EH (cell line): ENCODE results near the gene KCND3.

Experiments used
- DNase-seq: peaks from one replicate; pipeline ENCODE4 v3.0.0-alpha.2; 2015; ENCODE audit warnings: low read depth

Gene KCND3

DNA sequence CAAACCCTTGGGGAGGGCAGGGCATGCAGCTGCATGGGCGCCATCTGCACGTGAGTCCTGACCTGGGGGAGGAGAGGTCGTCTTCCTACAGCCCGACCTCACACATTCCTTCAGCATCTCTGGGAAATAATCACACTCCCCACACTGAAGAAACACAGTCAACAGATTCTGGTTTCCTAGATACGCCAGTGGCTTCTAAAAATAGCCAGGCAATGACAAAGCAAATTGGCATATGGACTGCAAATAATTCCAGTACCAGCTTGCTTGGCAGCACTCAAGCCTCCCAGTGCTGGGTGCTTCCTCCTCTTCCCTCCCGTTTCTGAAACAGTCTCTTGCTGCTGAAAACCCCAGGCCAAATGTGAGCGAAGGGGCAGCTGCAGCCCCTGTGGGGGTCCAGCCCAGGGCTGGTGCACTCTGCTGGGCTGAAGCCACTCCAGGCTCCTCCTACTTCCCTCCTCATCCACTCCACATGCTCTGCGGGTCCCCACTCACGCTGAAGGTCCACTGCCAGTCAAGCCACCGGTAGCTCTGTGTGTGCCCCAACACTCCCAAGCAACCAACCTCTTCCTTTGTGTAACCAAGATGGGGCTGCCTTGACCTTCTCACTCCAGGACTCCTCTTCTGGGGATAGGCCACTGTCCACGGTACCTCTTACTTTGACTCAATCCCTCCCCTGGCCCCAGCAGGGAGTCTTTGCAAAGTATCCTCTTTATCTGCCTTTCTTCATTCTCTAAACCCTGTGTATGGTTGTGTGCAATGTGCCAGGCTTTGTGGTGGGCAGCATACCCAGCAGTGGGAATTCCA, 69.0 kb downstream of the KCND3 start:
- DNase-seq, result peak; percentile 73

- DNase-seq, result no peak
Measured at GRCh38 chr1:111911776-111912515, 77.5 kb downstream of the KCND3 start.

GRCh38 chr1:111911061-111911460, 78.4 kb downstream of the KCND3 start:
- no peak for DNase-seq

DNA sequence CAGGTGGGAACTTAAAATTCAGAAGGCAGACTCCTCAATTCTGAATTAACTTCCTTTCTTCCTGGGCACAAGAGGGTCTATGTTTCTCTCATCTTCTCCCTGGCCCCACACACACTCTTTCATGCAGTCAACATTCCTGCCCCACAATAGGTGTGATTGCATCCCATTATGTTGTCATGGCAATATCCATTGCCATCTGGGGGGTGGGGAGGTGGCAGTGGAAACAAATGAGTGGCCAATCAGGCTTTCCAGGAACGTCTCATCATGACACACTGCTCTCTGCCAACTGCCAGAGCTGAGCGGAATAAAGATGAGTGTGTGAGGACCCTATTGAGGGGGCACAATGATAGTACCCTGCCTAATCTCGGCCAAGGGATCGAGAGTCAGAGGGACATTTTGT, 80.4 kb downstream of the KCND3 start:
- no peak for DNase-seq

DNA sequence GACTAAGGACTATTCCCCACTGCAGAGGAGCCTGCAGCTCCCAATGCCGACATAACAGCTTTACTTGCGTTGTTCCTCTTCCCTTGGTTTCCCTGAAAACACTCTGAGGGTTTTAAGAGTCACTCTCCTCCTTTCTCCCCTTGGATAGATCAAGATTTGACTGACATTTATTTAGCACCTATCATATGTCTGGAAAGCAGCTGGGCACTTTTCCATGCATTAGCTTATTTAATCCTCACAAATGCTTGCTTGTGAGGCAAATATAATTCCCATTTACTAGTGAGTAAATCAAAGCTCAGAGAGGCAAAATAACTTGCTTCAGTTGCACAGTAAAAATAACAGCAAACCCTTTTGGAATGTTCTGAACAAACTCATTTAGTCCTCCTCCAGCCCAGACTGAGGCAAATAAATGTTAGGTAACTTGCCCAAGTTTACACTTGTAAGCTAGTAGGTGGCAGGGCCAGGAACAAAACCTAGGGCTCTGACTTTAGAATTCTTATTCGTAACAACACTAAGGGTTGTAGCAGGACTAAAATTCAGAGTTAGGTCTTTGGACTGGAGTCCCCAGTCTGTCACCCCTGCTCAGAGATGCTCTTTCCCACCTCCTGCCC, 81.4 kb downstream of the KCND3 start:
- DNase-seq, result no peak

DNA sequence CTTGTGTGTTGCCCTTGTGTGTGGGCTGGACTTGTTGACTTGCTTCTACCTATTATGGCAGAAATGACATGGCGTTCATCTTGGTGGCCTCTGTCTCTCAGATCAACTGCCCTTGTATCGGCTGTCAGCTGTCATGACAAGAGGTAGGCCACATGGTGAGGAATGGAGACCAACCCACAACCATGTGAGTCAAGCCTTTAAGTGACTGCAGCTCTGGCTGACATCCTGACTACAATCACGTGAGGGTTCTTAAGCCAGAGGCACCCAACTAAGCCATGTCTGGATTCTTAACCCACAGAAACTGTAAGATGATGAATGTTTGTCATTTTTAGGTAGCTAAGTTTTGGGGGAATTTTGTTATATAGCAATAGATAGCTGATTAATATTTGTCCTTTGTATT, 82.1 kb downstream of the KCND3 start:
- no peak for DNase-seq

DNA sequence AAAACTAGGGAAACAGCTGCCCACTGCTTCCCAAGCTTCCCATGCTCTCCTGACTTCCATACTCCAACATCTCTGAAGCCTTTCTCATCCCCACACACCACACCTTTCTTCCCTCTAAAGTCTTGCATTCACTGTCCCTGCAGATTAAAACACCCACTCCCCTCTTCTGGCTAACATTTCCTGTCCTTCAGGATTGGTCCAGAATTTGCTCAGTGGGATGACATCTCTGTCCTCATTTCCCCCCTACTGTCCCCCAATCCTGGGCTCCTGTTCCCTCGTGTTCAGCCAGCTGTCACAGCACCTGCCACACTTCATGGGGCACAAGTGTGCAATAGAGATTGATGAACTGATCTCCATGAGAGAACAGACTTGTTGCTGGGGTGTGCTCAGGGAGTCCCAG, 82.7 kb downstream of the KCND3 start:
- no peak for DNase-seq

DNA sequence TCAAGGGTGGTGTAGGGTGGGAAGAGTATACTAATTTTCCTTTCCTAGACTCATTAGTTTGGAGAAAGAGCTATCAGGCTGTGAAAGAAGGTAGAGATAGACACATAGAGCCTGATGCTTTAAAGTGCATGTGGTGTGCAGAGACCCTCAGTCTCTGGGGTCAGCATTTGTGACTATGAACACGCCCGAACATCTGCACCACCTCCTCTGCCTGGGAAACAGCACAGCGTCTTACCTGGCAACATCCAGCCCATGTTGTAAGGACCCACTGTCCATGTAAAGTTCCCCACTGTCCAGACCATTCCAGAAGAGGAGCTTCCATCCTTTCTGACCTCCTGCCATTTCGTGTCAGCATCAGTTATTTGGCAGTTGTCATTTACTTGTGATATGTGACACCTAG, 83.4 kb downstream of the KCND3 start:
- no peak for DNase-seq

DNA sequence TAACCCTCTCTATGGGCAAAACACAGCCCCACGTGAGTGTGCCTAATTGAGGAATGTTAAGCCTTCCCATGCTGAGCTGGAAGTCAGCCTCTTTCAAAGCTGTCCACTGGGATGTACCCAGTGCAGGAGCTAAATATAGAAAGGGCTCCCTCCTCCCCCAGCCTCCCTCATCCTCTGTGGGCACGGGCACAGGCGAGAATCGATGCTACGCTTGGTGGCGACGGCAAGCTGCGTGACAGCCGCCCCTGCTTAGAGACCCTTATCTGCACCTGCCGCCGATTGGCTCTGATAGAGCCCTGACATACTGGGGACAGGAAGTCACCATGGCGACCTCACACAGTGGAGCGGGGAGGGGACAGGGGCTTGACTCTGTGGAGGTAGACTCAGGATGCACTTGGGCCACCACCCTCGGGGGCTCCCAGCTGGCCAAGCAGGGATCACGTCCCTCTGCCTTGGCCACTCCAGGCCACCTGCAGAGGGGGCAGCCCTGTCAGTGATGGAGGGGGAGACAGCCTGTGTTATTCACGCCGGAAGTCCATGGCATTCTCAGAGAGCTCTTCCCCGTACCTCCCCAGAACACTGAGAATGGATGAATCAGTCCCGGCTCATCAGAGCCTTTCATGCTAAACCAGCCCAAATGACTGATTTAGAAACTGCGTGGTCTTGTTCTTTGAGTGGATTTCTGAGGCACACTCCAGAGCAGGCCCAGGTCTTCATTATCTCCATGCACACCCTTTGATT, 84.8 kb downstream of the KCND3 start:
- peak; percentile 51 for DNase-seq

- no peak for DNase-seq
Measured at GRCh38 chr1:111903871-111904449, 85.5 kb downstream of the KCND3 start.

GRCh38 chr1:111903148-111903870, 86.2 kb downstream of the KCND3 start:
- no peak for DNase-seq

DNA sequence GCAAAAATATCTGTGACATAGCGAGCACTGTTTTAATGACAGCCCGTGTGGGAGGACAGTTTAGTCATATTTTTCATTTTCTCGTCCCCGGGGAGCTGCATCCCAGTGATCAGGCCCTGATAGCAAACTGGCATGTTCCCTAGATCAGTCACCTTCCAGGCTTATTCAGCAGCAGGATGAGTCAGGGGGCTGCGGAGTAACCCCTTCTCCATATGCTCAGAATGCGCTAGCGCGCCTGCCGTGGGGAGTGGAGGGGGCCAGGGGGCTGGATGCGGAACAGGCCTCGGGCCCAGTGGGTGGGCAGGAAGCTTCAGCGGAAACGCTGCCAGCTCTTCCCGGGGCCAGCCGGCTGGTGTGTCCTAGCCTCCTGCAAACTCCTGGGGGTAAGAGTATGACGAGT, 94.0 kb downstream of the KCND3 start:
- peak; percentile 20 for DNase-seq

DNA sequence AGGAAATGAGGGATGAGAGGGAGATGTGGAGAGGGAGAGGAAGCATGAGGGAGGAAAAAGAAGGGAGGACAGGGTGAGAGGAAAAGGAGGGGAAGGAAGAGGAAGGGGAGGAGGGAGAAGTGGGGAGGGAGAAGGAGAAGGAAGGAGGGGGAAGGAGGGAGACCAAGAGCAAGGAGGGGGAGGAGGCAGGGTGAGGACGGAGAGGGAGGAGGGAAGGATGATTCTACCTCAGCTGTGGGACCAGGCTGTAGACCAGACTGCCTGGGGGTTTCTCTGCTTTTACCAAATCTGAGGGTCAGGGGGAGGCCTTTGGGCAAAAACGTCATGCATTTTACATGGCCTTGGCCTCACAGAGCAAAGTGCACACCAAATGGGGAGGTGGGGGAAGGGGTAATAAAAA, 94.5 kb downstream of the KCND3 start:
- no peak for DNase-seq

DNA sequence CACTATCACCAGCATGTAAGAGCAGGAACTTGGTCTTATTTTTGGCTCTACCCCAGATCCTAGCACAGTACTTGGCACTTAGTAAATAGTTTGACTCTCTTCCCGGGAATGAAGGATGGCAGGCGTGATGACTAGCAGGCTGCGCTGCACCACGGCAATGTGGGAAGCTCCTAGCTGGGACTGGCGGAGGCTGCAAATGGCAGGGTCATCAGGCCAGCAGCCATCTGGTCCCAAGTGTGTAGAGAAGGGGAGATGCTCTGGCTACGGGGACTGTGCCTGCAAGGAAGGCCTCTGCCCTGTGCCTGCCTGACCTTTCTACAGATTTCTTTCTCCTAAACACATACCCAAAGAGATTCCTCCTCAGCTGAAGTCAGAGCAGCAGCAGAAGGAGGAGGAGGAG, 95.0 kb downstream of the KCND3 start:
- no peak for DNase-seq

- peak; percentile 7 for DNase-seq
Measured at GRCh38 chr1:111891566-111891965, 97.9 kb downstream of the KCND3 start.

- no peak for DNase-seq
Measured at GRCh38 chr1:111888740-111889376, 100.6 kb downstream of the KCND3 start.

- DNase-seq, result no peak
Measured at GRCh38 chr1:111887875-111888274, 101.6 kb downstream of the KCND3 start.

- DNase-seq, result no peak
Measured at GRCh38 chr1:111887385-111887784, 102.1 kb downstream of the KCND3 start.

DNA sequence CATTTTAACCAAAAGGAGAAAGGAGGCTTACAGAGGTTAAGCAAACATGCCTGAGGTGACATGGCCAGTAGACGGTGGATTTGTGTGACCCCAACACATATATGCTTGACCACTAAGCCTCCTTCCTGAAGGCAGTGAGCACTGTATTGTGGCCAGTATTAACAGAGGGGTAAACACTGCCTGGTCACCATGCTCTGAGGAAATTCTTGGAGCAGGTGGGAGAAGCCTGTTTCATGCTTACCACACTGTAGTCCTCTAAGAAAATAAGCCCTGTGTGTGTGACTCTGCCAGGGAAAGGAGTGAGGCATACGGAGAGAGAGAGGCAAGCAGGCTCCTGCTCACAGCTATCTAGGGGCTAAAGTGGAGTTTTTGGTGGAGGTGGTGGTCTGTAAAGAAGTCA, 102.7 kb downstream of the KCND3 start:
- no peak for DNase-seq

- no peak for DNase-seq
Measured at GRCh38 chr1:111884772-111885443, 104.6 kb downstream of the KCND3 start.
